GM18868 (cell line): ENCODE results near the gene MUC6.

ENCODE experiments used
- ATAC-seq: cut with Tn5 transposase; IDR thresholded peaks from one replicate; pipeline ENCODE4 v1.9.1; 2021; ENCODE audit warnings: mild to moderate bottlenecking, moderate library complexity; ENCODE audit not compliant: unreplicated experiment

The MUC6 gene

GRCh38 chr11:1052133-1053011, 15.9 kb upstream of the MUC6 start:
- no peak for ATAC-seq

- ATAC-seq: no peak
Observed at GRCh38 chr11:1051356-1052132, 15.0 kb upstream of the MUC6 start.

- no peak for ATAC-seq
Observed at GRCh38 chr11:1050581-1051355, 14.2 kb upstream of the MUC6 start.

- ATAC-seq: no peak
Observed at GRCh38 chr11:1049911-1050580, 13.5 kb upstream of the MUC6 start.

- no peak for ATAC-seq
Observed at GRCh38 chr11:1049431-1049891, 12.9 kb upstream of the MUC6 start.

- no peak for ATAC-seq
Observed at GRCh38 chr11:1049071-1049405, 12.5 kb upstream of the MUC6 start.

- ATAC-seq: no peak
Observed at GRCh38 chr11:1048375-1049070, 12.0 kb upstream of the MUC6 start.

GRCh38 chr11:1047595-1048156, 11.2 kb upstream of the MUC6 start:
- no peak for ATAC-seq

GRCh38 chr11:1044160-1044559, 7.6 kb upstream of the MUC6 start:
- ATAC-seq: no peak

GRCh38 chr11:1043563-1044096, 7.1 kb upstream of the MUC6 start:
- no peak for ATAC-seq

- no peak for ATAC-seq
Observed at GRCh38 chr11:1042626-1043562, 6.4 kb upstream of the MUC6 start.

GRCh38 chr11:1041936-1042608, 5.6 kb upstream of the MUC6 start:
- no peak for ATAC-seq

GRCh38 chr11:1041471-1041870, 5.0 kb upstream of the MUC6 start:
- ATAC-seq: no peak

- no peak for ATAC-seq
Observed at GRCh38 chr11:1041149-1041467, 4.6 kb upstream of the MUC6 start.

- no peak for ATAC-seq
Observed at GRCh38 chr11:1040428-1041148, 4.1 kb upstream of the MUC6 start.

GRCh38 chr11:1039481-1040427, 3.2 kb upstream of the MUC6 start:
- ATAC-seq: no peak
